K562 (cell line): ENCODE data around the gene TACC3. TPM values are rescaled to one million over a fixed set of nuclear protein-coding genes. Genes with fewer than 3 reads are reported as not detected.
A peak's percentile ranks its signal among the peaks of the same experiment; 100 is the strongest.

Experiments
- ATAC-seq: fragments of 200-7000 bp; cut with Tn5 transposase; 3 replicates; pipeline ENCODE4 v1.9.1; 2020; ENCODE audit warnings: moderate library complexity
- BruUV-seq: library from RNA; stranded (reverse); fragments of 400-500 nt; replicated peaks from 2 replicates; lab custom pipeline; 2021; lab: Mats Ljungman, UMichigan
- CTCF ChIA-PET: fragments of 300-600 bp; formaldehyde crosslinking; extraction: SDS; loops from one replicate; lab custom pipeline; 2021; ENCODE audit warnings: low intra/inter-chr PET ratio; lab: Yijun Ruan, JAX
- POLR2A ChIA-PET: fragments of 300-600, 350-650 bp; sonication (Branson Sonifier 250); formaldehyde crosslinking; extraction: SDS; loops from one replicate; lab custom pipeline; 2021; ENCODE audit warnings: antibody characterized with exemption, inconsistent platforms; lab: Yijun Ruan, JAX
- DNase-seq, 4 experiments: peaks; one replicate each; pipeline versions ENCODE4 v3.0.0 to v3.0.0-alpha.2; 2011 to 2018; ENCODE audit warnings: low spot score in 3 of 4, mixed read lengths in 3 of 4; ENCODE audit errors: extremely low read depth in 1 of 4
- FAIRE-seq: peaks from 2 replicates; lab custom pipeline; 2011; peaks lifted over from hg19 to GRCh38; lab: Jason Lieb, UNC
- H2AFZ ChIP-seq: 2 replicates; pipeline ENCODE4 v1.6.0; 2011; ENCODE audit warnings: low read depth, low read length, control low read depth, inconsistent platforms
- H3K27ac ChIP-seq: fragments of 200-600 bp; 3 replicates; pipeline ENCODE4 v1.8.0; 2011; ENCODE audit warnings: low read depth, mild to moderate bottlenecking, control low read depth, inconsistent platforms, low read length, moderate library complexity, mixed read lengths; ENCODE audit errors: extremely low read depth
- H3K27me3 ChIP-seq, 2 experiments: fragments of 300-600 bp in 1 of 2; 2 replicates in 1 of 2; 3 replicates in 1 of 2; pipeline versions ENCODE4 v1.6.0 to v1.8.0; 2011; ENCODE audit warnings: inconsistent platforms in 2 of 2, low read length in 2 of 2, mild to moderate bottlenecking in 1 of 2, mixed read lengths in 1 of 2, moderate library complexity in 1 of 2; ENCODE audit not compliant: control insufficient read depth in 2 of 2, insufficient read depth in 2 of 2
- H3K36me3 ChIP-seq: fragments of 300-600 bp; 3 replicates; pipeline ENCODE4 v1.8.0; 2011; ENCODE audit warnings: mild to moderate bottlenecking, low read length, inconsistent platforms; ENCODE audit not compliant: control insufficient read depth, insufficient read depth
- H3K4me1 ChIP-seq, 2 experiments: fragments of 200-600 bp in 1 of 2; replicated peaks in 1 of 2; 2 replicates in 1 of 2; 3 replicates in 1 of 2; pipeline versions ENCODE4 v1.5.1 to v1.8.0; 2011; ENCODE audit warnings: inconsistent platforms in 2 of 2, low read length in 2 of 2, mild to moderate bottlenecking in 1 of 2, mixed read lengths in 1 of 2, moderate library complexity in 1 of 2; ENCODE audit not compliant: control insufficient read depth in 2 of 2, insufficient read depth in 2 of 2
- H3K4me2 ChIP-seq: 2 replicates; pipeline ENCODE4 v1.6.1; 2011; ENCODE audit warnings: low read length, control low read depth, inconsistent platforms, mixed read lengths; ENCODE audit not compliant: insufficient read depth
- H3K4me3 ChIP-seq: fragments of 200-600 bp; sonication (generic), shearing (Covaris generic); 2 replicates; pipeline ENCODE4 v1.5.1; 2016; ENCODE audit warnings: control low read depth, inconsistent platforms
- H3K79me2 ChIP-seq: fragments of 200-600 bp; 3 replicates; pipeline ENCODE4 v1.8.0; 2011; ENCODE audit warnings: low read length, inconsistent platforms; ENCODE audit not compliant: control insufficient read depth, insufficient read depth
- H3K9ac ChIP-seq, 2 experiments: 2 replicates each; pipeline versions ENCODE4 v1.6.0 to v1.6.1; 2011; ENCODE audit warnings: low read depth in 2 of 2, low read length in 2 of 2, control low read depth in 1 of 2, inconsistent platforms in 1 of 2, mild to moderate bottlenecking in 1 of 2, mixed read lengths in 1 of 2; ENCODE audit not compliant: insufficient read depth in 1 of 2
- H3K9me1 ChIP-seq: one replicate; pipeline ENCODE4 v1.6.0; 2011; ENCODE audit warnings: inconsistent platforms, mild to moderate bottlenecking, low read length, moderate library complexity; ENCODE audit not compliant: control insufficient read depth, insufficient read depth
- H3K9me3 ChIP-seq: replicated peaks from 2 replicates; pipeline ENCODE4 v1.5.1; 2011; ENCODE audit warnings: low read depth, low read length, inconsistent platforms; ENCODE audit not compliant: control insufficient read depth, insufficient read depth
- H4K20me1 ChIP-seq: replicated peaks from 2 replicates; pipeline ENCODE4 v1.6.1; 2011; ENCODE audit warnings: low read length, inconsistent platforms, mixed read lengths; ENCODE audit not compliant: control insufficient read depth, insufficient read depth
- ASH1L ChIP-seq: fragments of 450-650 bp; IDR thresholded peaks from 2 replicates; pipeline ENCODE4 v1.6.1; 2018; ENCODE audit warnings: borderline replicate concordance, mild to moderate bottlenecking, low read depth; ENCODE audit not compliant: partially characterized antibody
- BRD9 ChIP-seq: fragments of 450-650 bp; IDR thresholded peaks from 2 replicates; pipeline ENCODE4 v1.6.1; 2018; ENCODE audit warnings: low read depth; ENCODE audit not compliant: partially characterized antibody
- HEY1 ChIP-seq: fragments of 250-450 bp; sonication (Bioruptor Pico); IDR thresholded peaks from 2 replicates; pipeline ENCODE4 v1.5.0; 2020; ENCODE audit warnings: mild to moderate bottlenecking, moderate library complexity, borderline replicate concordance
- HNRNPLL ChIP-seq: fragments of 200-400 bp; formaldehyde crosslinking; IDR thresholded peaks from 2 replicates; pipeline ENCODE4 v1.6.1; 2017; ENCODE audit warnings: low read length, low read depth, mild to moderate bottlenecking; ENCODE audit not compliant: poor library complexity, severe bottlenecking
- KAT7 ChIP-seq: sonication (generic); formaldehyde crosslinking; IDR thresholded peaks from 2 replicates; pipeline ENCODE4 v1.8.0; 2022; ENCODE audit warnings: missing genetic modification reagents, mild to moderate bottlenecking, borderline replicate concordance
- MTA2 ChIP-seq: fragments of 450-650 bp; IDR thresholded peaks from 2 replicates; pipeline ENCODE4 v1.6.1; 2016; ENCODE audit warnings: low read depth
- PCBP1 ChIP-seq: fragments of 200-400 bp; formaldehyde crosslinking; IDR thresholded peaks from 2 replicates; pipeline ENCODE4 v1.6.1; 2018; ENCODE audit warnings: mild to moderate bottlenecking, low read depth, low read length; ENCODE audit not compliant: poor library complexity, severe bottlenecking
- POLR2B ChIP-seq: fragments of 450-650 bp; IDR thresholded peaks from 2 replicates; pipeline ENCODE4 v1.6.1; 2018; ENCODE audit warnings: low read depth; ENCODE audit not compliant: partially characterized antibody
- SMC3 ChIP-seq: conservative IDR thresholded peaks from 2 replicates; pipeline ENCODE4 v1.6.1; 2011; ENCODE audit warnings: low read depth, low read length, improper control_type of control experiment; ENCODE audit not compliant: insufficient read depth
- TAF7 ChIP-seq: fragments of 450-650 bp; IDR thresholded peaks from 2 replicates; pipeline ENCODE4 v1.6.1; 2016; ENCODE audit warnings: missing genetic modification characterization, missing compliant biosample characterization
- TARDBP ChIP-seq: fragments of 450-650 bp; IDR thresholded peaks from 2 replicates; pipeline ENCODE4 v1.6.1; 2016
- U2AF1 ChIP-seq: fragments of 200-400 bp; formaldehyde crosslinking; optimal IDR thresholded peaks from 2 replicates; pipeline ENCODE3; 2017; ENCODE audit warnings: mild to moderate bottlenecking, low read depth, low read length, moderate library complexity
- ZFP1 ChIP-seq: fragments of 450-650 bp; formaldehyde crosslinking; IDR thresholded peaks from 2 replicates; pipeline ENCODE4 v1.4.0; 2020; ENCODE audit warnings: mild to moderate bottlenecking, mixed read lengths
- ZNF274 ChIP-seq: IDR thresholded peaks from 2 replicates; pipeline ENCODE4 v1.6.1; 2011; ENCODE audit warnings: low read depth, mild to moderate bottlenecking, low read length, moderate library complexity, borderline replicate concordance
- ZNF707 ChIP-seq: fragments of 250-450 bp; sonication (Bioruptor Pico); conservative IDR thresholded peaks from 2 replicates; pipeline ENCODE4 v1.8.0; 2022; ENCODE audit warnings: inconsistent platforms, mild to moderate bottlenecking, moderate library complexity
- WGBS: fragments of 100-300 bp; shearing (Covaris generic); methylation state at CpG from one replicate; pipeline ENCODE4 v1.1.6; 2016; ENCODE audit warnings: low coverage, mixed read lengths; ENCODE audit not compliant: insufficient coverage; ENCODE audit errors: missing lambda C conversion rate; 5-methylcytosine and 5-hydroxymethylcytosine counted together
- in situ Hi-C: fragments of 300-500 bp; cut with MboI; formaldehyde crosslinking; loops from 4 replicates; pipeline ENCODE4 v1.15.0; 2018; ENCODE audit warnings: inconsistent platforms, mixed read lengths
- intact Hi-C: fragments of 100-400 bp; cut with micrococcal nuclease; formaldehyde crosslinking; loops from 2 replicates; pipeline ENCODE4 v1.14.2; 2022
- polyA plus RNA-seq, 8 experiments: library from polyadenylated mRNA; depleted of rRNA in 4 of 8; stranded (reverse) in 5 of 8; unstranded in 3 of 8; fragments of >200 nt; fragmentation: Nextera tagmentation in 2 of 8; fragmentation: Illumina TruSeq in 1 of 8; extraction: Ambion mirVana in 2 of 8; extraction: Trizol in 1 of 8; gene quantifications; 2 replicates each; pipeline versions ENCODE4 v1.2.1 to v1.2.3, GENCODE V29; 2011 to 2014; ENCODE audit warnings: inconsistent platforms in 1 of 8, missing spikeins in 1 of 8
- total RNA-seq, 7 experiments: library from RNA; depleted of rRNA in 6 of 7; stranded (reverse); fragments of >200 nt in 6 of 7; fragmentation: Illumina TruSeq in 2 of 7; extraction: Trizol in 2 of 7; gene quantifications; 2 replicates each; pipeline versions ENCODE4 v1.2.1 to v1.2.3, GENCODE V29; 2011 to 2021; ENCODE audit warnings: low replicate concordance in 1 of 7
- TF ChIP-seq, protein P1 (sequence below): fragments of 450-650 bp; IDR thresholded peaks from 2 replicates; pipeline ENCODE4 v1.6.1; 2014; ENCODE audit warnings: low read depth, mild to moderate bottlenecking, moderate library complexity, borderline replicate concordance

TACC3 gene
- total and polyA plus RNA-seq, 9 of the 15 experiments (the other 6 are each of a cell fraction or from before 2014, with no cell fraction given): 1.9 to 122 (median 55.6) TPM

DNA sequence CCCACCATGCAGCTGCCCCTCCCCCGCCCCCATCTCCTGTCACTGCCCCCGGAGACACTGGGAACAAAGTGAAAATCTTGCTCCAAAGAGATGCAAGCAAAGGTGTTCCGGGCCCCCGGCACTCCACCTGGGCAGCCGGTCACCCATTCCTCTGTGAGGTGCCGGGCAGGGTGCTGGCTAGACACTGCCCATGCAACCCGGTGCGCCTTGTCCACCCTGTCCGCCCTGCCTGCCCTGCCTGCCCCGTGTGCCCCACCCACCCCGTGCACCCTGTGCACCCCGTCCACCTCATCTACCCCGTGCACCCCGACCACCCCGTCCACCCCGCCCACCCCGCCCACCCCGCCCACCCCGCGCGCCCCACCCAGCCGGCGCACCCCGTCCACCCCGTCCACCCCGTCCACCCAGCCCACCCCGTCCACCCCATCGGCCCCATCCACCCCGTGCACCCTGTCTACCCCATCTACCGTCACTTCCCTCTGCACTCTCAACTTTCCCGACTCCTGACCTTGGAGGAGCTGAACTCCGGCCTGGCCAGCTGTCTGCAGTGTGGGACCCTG, 39.9 kb downstream of the TACC3 start:
- Histone ChIP-seq H3K9me1 (no peaks in the 10 kb centered on the region), H3K4me1 (peaks cover 0 to 90% of the 10 kb centered on the region in 2 experiments; a peak in 3 of 5 replicates), H3K79me2 (no peaks in the 10 kb centered on the region), H3K36me3 (no peaks in the 10 kb centered on the region), H3K27ac (no peak overlapping the region), H3K4me3 (no peak overlapping the region), H3K9ac (no peak overlapping the region), H3K9me3 (no peaks in the 10 kb centered on the region), H2AFZ (no peak overlapping the region), H3K4me2 (no peak overlapping the region), H3K27me3 (no peaks in the 10 kb centered on the region), H4K20me1 (0 out of 2 replicates have a peak, but pooled peaks cover 2% of the 10 kb centered on the region)
- WGBS: 15% methylated on average over 14 of the region's 32 CpGs
- intact Hi-C loops: no loop called here
- BruUV-seq: no TSS peak
- no peak for FAIRE-seq
- no peak for ATAC-seq
- in situ Hi-C loops: no loop called here
- ChIA-PET CTCF (no interaction called here), POLR2A (interaction anchor here (0.7 kb wide), 1 partner anchor 53 kb away, joined by 3 read pairs; no protein-coding TSS in a partner anchor)
- TF ChIP-seq HEY1 (CRISPR knock-in tag) (no peak), ZNF707 (CRISPR knock-in tag) (no peak), ZNF274 (no peak), MTA2 (no peak), SMC3 (no peak), PCBP1 (no peak), KAT7 (CRISPR knock-in tag) (no peak), ZFP1 (CRISPR knock-in tag) (no peak), TARDBP (no peak), U2AF1 (no peak), BRD9 (no peak), POLR2B (no peak), ASH1L (no peak), HNRNPLL (no peak), TAF7 (tag) (no peak)
- TF ChIP-seq, protein P1, sequence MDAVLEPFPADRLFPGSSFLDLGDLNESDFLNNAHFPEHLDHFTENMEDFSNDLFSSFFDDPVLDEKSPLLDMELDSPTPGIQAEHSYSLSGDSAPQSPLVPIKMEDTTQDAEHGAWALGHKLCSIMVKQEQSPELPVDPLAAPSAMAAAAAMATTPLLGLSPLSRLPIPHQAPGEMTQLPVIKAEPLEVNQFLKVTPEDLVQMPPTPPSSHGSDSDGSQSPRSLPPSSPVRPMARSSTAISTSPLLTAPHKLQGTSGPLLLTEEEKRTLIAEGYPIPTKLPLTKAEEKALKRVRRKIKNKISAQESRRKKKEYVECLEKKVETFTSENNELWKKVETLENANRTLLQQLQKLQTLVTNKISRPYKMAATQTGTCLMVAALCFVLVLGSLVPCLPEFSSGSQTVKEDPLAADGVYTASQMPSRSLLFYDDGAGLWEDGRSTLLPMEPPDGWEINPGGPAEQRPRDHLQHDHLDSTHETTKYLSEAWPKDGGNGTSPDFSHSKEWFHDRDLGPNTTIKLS: no peak
- peak in 2 of 4 experiments; percentile 51 to 55 for DNase-seq
